GM10266 (cell line): ENCODE data around the gene CIRBP.

Experiments used
- DNase-seq: peaks from one replicate; pipeline ENCODE4 v3.0.0; 2012; ENCODE audit errors: extremely low spot score
- TF ChIP-seq, protein P1 (sequence below): IDR thresholded peaks from 2 replicates; pipeline ENCODE4 v1.5.1; 2012; ENCODE audit warnings: mild to moderate bottlenecking, low read depth; ENCODE audit not compliant: control insufficient read depth, insufficient read depth; ENCODE audit errors: missing control alignments

The CIRBP gene

DNA sequence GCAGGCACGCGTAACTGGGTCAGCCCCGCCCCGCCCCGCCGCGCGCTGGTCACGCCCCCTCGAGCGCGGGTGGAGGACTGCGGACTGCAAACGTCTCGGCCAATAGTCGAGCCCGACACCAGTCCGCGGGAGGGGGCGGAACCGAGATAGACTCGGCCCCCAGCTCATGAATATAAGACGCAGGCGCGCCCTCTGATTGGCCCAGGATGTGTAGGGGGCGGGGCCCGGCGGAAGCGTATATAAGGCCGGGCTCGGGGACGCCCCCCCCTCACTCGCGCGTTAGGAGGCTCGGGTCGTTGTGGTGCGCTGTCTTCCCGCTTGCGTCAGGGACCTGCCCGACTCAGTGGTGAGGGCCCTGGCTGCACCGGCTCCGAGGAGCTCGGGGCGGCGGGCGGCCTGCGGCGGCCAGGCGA is at the start of gene CIRBP:
Gene CIRBP (plus strand): TSS at position 268 of the 413 bp plus-strand sequence. CDS start 1,602 bp downstream, outside the sequence.
- DNase-seq, result peak; percentile 100
- TF ChIP-seq, protein P1, sequence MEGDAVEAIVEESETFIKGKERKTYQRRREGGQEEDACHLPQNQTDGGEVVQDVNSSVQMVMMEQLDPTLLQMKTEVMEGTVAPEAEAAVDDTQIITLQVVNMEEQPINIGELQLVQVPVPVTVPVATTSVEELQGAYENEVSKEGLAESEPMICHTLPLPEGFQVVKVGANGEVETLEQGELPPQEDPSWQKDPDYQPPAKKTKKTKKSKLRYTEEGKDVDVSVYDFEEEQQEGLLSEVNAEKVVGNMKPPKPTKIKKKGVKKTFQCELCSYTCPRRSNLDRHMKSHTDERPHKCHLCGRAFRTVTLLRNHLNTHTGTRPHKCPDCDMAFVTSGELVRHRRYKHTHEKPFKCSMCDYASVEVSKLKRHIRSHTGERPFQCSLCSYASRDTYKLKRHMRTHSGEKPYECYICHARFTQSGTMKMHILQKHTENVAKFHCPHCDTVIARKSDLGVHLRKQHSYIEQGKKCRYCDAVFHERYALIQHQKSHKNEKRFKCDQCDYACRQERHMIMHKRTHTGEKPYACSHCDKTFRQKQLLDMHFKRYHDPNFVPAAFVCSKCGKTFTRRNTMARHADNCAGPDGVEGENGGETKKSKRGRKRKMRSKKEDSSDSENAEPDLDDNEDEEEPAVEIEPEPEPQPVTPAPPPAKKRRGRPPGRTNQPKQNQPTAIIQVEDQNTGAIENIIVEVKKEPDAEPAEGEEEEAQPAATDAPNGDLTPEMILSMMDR, result no peak

DNA sequence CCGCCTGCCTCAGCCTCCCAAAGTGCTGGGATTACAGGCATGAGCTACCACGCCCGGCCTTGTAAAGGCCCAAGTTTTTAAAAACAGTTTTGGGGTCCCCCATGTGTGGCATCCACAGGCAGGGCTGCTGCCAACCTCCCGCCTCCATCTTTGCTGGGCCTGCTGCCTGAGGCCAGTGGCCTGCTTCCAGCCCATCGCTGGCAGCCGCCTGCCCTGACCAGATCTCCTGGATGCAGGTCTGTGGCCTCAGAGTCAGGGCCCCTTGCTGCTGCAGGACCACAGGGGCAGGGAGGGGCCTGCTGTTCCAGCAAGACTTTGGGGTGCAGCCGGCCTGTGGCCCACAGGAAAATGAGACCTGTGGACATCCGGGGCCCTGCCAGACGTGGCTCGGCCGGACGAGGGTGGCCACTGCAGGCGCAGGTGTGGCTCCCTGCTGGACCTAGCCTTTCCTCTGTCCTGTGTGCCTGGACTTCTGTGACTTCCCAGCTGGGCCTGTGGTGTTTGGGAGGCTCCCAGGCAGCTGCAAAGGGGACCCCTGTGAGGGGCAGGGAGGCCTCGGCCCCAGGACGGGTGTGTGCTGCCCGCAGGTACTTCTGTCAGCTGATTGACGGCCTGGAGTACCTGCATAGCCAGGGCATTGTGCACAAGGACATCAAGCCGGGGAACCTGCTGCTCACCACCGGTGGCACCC is 49.2 kb upstream of the CIRBP start:
- TF ChIP-seq, protein P1, result no peak
- no peak for DNase-seq

DNA sequence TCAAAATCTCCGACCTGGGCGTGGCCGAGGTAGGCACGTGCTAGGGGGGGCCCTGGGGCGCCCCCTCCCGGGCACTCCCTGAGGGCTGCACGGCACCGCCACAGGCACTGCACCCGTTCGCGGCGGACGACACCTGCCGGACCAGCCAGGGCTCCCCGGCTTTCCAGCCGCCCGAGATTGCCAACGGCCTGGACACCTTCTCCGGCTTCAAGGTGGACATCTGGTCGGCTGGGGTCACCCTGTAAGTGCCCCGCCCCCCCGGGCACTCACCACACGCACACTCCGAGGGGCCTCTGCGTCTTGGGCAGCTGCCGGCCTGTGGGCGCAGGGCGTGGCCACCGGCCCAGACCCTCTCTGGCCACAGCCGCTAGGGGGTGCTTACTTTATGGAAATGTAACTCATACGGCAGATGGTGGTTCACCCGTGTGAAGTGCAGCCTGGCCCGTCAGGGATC is 48.6 kb upstream of the CIRBP start:
- DNase-seq, result no peak
- TF ChIP-seq, protein P1, result no peak

DNA sequence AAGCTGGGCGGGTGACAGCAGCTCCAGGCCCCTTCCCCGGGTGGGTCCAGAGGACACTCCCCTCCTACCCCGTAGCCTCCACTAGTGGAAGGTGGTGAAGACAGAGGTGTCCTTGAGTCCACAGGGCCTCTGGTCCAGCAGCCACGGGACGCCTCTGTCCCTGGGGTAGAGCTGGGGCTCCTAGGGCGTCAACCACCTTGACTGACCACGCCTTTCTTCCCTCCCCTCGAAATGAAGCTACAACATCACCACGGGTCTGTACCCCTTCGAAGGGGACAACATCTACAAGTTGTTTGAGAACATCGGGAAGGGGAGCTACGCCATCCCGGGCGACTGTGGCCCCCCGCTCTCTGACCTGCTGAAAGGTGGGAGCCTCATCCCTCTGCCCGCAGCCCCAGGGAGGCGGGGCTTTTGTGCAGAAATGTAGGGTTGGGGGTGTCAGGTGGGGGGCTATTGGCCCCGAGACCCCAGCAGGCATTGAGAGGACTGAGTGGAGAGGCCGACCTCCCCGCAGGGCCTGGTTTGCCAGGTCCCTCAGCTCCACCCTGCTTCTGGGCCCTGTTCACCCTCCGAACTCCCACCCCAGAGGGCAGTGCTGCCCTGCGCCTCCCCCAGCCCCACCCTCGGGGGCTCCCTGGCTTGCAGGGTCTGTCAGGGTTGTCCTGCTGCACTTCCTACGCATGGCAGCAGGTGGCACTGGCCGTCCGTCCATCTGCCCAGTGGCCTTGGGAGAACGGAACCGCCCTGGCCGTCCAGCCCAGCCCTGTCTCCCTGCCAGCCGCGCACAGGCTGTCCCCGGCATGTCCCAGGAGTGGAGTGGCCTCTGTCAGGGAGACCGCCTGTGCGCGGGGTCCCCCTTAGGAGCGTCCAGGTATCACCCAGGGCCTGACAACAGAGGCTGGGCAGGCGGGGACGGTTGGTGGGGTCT is 47.9 kb upstream of the CIRBP start:
- no peak for DNase-seq
- TF ChIP-seq, protein P1, result peak; percentile 56

DNA sequence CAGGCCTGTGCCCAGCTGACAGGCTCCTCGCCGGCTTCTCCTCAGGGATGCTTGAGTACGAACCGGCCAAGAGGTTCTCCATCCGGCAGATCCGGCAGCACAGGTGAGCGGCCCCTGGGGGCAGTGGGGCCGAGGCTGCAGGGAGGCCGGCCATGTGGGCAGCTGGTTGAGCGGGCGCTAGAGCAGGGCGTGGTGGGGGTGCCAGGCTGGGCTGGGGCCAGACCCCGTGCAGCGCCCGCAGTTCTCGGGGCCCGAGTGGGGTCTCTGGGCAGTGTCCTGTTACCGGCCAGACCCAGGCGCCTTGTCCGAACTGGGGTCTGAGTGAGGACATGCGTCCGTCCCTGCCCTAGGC is 47.3 kb upstream of the CIRBP start:
- TF ChIP-seq, protein P1, result no peak
- DNase-seq, result no peak

DNA sequence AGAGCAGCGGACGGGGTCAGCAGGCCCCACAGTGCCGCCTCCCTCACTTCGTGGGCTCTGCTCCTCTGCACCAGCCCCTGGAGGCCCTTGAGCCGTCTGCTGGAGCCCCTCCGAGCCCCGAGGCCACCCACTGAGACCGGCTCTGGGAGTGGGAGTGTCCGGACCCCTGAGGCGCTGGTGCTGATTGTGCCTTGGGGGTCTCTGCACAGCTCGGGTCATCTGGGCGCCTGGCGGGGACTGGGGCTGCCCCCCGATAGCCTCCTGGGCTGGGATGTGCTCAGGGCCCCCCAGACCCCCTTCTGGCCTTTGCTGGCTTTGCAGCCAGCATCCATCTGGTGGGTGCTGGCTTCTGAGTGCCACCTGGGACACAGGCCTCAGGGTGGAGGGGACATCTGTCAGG is 46.7 kb upstream of the CIRBP start:
- no peak for DNase-seq
- TF ChIP-seq, protein P1, result no peak
